CD8-positive, alpha-beta memory T cell (primary cell): Measurements from ENCODE around the gene TNRC18. TPM values are rescaled to one million over a fixed set of nuclear protein-coding genes. Genes with fewer than 3 reads are reported as not detected.
A peak's percentile ranks its signal among the peaks of the same experiment; 100 is the strongest.

Source experiments
- CTCF ChIA-PET: fragments of 350-600 bp; sonication (Branson Sonifier 250); formaldehyde crosslinking; loops from one replicate; lab custom pipeline; 2021; ENCODE audit warnings: antibody characterized with exemption; lab: Charles Lee
- POLR2A ChIA-PET: fragments of 350-600 bp; sonication (Branson Sonifier 250); formaldehyde crosslinking; loops from one replicate; lab custom pipeline; 2021; ENCODE audit warnings: antibody characterized with exemption; lab: Charles Lee
- DNase-seq, 5 donors: peaks; one replicate each; pipeline versions ENCODE4 v3.0.0 to v3.0.0-alpha.2; 2020 to 2022; ENCODE audit warnings: mixed read lengths in 1 of 5
- H3K27ac ChIP-seq: one replicate; pipeline ENCODE4 v1.7.0; 2013; ENCODE audit warnings: low read depth, mild to moderate bottlenecking, low read length, moderate library complexity
- H3K27me3 ChIP-seq: 2 replicates; pipeline ENCODE4 v1.7.0; 2013; ENCODE audit warnings: low read length, mild to moderate bottlenecking; ENCODE audit not compliant: insufficient read depth, poor library complexity, severe bottlenecking
- H3K36me3 ChIP-seq: 2 replicates; pipeline ENCODE4 v1.7.0; 2013; ENCODE audit warnings: mild to moderate bottlenecking, low read length, moderate library complexity; ENCODE audit not compliant: insufficient read depth
- H3K4me1 ChIP-seq: 2 replicates; pipeline ENCODE4 v1.7.0; 2013; ENCODE audit warnings: mild to moderate bottlenecking, low read length, moderate library complexity; ENCODE audit not compliant: insufficient read depth
- H3K4me3 ChIP-seq: 2 replicates; pipeline ENCODE4 v1.7.0; 2013; ENCODE audit warnings: mild to moderate bottlenecking, low read length
- H3K9me3 ChIP-seq: 2 replicates; pipeline ENCODE4 v1.7.0; 2013; ENCODE audit warnings: mild to moderate bottlenecking, low read length
- H3K27ac Mint-ChIP-seq, 8 donors: one replicate each; pipeline ENCODE4 v1.8.0; 2020 to 2021; ENCODE audit warnings: mixed read lengths in 8 of 8, mild to moderate bottlenecking in 6 of 8, inconsistent platforms in 3 of 8, moderate library complexity in 3 of 8
- H3K27me3 Mint-ChIP-seq, 2 donors: one replicate each; pipeline ENCODE4 v1.8.0; 2020 to 2021; ENCODE audit warnings: mixed read lengths in 2 of 2, mild to moderate bottlenecking in 1 of 2, moderate library complexity in 1 of 2
- H3K36me3 Mint-ChIP-seq, 3 donors: one replicate each; pipeline ENCODE4 v1.8.0; 2020 to 2021; ENCODE audit warnings: mixed read lengths in 3 of 3, inconsistent platforms in 1 of 3, mild to moderate bottlenecking in 1 of 3
- H3K4me1 Mint-ChIP-seq, 3 donors: one replicate each; pipeline ENCODE4 v1.8.0; 2020 to 2021; ENCODE audit warnings: mixed read lengths in 3 of 3, inconsistent platforms in 1 of 3, mild to moderate bottlenecking in 1 of 3
- H3K4me3 Mint-ChIP-seq, 7 donors: one replicate each; pipeline ENCODE4 v1.8.0; 2020 to 2021; ENCODE audit warnings: mixed read lengths in 7 of 7, mild to moderate bottlenecking in 6 of 7, moderate library complexity in 4 of 7, inconsistent platforms in 2 of 7
- H3K9me3 Mint-ChIP-seq, 5 donors: one replicate each; pipeline ENCODE4 v1.8.0; 2020 to 2022; ENCODE audit warnings: mixed read lengths in 5 of 5, mild to moderate bottlenecking in 3 of 5, moderate library complexity in 2 of 5, inconsistent platforms in 1 of 5
- polyA plus RNA-seq: library from polyadenylated mRNA; unstranded; fragments of 300-500 nt; fragmentation: Illumina TruSeq; gene quantifications from one replicate; pipeline ENCODE4 v1.2.3, GENCODE V29; 2021
- total RNA-seq, 2 experiments: library from RNA; stranded (reverse); gene quantifications; one replicate each; pipeline ENCODE4 v1.2.3, GENCODE V29; 2021

The TNRC18 gene
- total and polyA plus RNA-seq, 3 experiments from 2014 or later, result 2.1 to 47.4 (median 44.7) TPM

DNA sequence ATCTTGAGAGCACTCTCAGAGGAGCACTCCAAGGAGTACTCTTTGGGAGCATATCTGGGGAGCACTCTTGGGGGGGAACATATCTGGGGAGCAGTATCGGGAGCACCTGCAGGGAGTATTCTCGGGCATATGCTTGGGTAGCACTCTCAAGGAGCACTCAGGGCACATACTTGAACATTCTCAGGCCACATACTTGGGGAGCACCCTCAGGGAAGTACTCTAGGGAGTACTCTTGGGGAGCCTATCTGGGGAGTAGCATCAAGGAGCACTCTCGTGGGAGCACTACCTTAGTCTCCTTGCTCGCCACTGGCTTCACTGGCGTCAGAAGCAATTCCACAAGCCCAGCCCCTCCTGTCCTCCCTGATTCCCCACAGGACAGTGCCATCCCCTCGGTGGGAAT, 31.5 kb upstream of the TNRC18 start:
- H3K27me3 ChIP-seq, result no peaks in the 10 kb centered on the region
- no peak for DNase-seq
- H3K9me3 Mint-ChIP-seq, result peaks cover 0 to 3% (median 0%) of the 10 kb centered on the region in 5 donors
- no peaks in the 10 kb centered on the region for H3K9me3 ChIP-seq
- ChIA-PET CTCF (interaction anchor here (1.6 kb wide), 1 partner anchor 215 kb away, joined by 3 read pairs; no protein-coding TSS in a partner anchor), POLR2A (no interaction called here)
- no peak overlapping the region for H3K4me3 Mint-ChIP-seq
- no peaks in the 10 kb centered on the region for H3K4me1 ChIP-seq
- H3K4me3 ChIP-seq, result no peak overlapping the region
- no peaks in the 10 kb centered on the region for H3K4me1 Mint-ChIP-seq
- H3K36me3 ChIP-seq, result no peaks in the 10 kb centered on the region
- no peak overlapping the region for H3K27ac ChIP-seq
- no peak overlapping the region for H3K27ac Mint-ChIP-seq
- H3K36me3 Mint-ChIP-seq, result peaks cover 0 to 2% (median 0%) of the 10 kb centered on the region in 3 donors
- H3K27me3 Mint-ChIP-seq, result no peaks in the 10 kb centered on the region

DNA sequence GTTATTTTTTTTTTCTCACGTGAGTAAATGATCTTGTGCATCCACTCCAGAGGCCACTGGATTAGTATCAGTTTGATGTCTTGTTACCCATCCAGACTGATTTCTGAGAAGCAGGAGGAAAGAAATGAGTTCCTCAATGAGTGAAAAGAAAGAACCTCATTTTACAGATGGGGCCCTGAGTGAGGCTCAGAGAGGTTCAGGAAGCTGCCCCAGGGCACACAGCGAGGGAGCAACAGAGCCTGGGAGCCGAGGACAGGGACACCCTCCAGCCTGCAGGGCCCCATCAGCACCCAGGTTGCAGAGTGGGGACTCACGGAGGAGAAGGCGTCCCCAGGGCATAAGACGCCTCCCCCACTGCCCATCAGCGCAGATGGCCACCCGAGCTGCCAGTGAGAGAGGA, 30.9 kb upstream of the TNRC18 start:
- no peak overlapping the region for H3K4me3 ChIP-seq
- Mint-ChIP-seq H3K27ac (no peak overlapping the region), H3K4me1 (no peaks in the 10 kb centered on the region), H3K9me3 (peaks cover 0 to 3% (median 0%) of the 10 kb centered on the region in 5 donors), H3K36me3 (peaks cover 0 to 2% (median 0%) of the 10 kb centered on the region in 3 donors), H3K27me3 (no peaks in the 10 kb centered on the region), H3K4me3 (no peak overlapping the region)
- CTCF ChIA-PET, result interaction anchor here (1.0 kb wide), 1 partner anchor 481 kb away, joined by 3 read pairs; no protein-coding TSS in a partner anchor
- no peaks in the 10 kb centered on the region for H3K36me3 ChIP-seq
- H3K27ac ChIP-seq, result no peak overlapping the region
- POLR2A ChIA-PET, result no interaction called here
- DNase-seq, result no peak
- H3K9me3 ChIP-seq, result no peaks in the 10 kb centered on the region
- no peaks in the 10 kb centered on the region for H3K4me1 ChIP-seq
- no peaks in the 10 kb centered on the region for H3K27me3 ChIP-seq

DNA sequence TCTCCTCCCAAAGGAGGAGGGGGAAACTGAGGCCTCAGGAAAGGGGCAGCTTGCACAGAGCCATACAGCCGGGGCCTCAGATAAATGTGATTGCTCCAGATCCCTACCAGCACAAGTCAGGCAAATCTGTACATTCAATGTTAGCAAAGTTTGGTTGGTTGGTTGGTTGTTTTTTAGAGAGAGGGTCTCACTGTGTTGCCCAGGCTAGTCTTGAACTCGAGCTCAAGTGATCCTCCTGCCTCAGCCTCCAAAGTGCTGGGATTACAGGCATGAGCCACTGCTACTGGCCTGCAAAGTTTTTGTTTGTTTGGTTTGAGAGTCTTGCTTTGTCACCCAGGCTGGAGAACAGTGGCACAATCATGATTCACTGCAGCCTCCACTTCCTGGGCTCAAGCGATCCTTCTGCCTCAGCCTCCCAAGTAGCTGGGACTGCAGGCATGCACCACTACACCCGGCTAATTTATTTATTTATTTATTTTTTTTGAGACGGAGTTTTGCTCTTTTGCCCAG, 30.0 kb upstream of the TNRC18 start:
- Mint-ChIP-seq H3K4me1 (no peaks in the 10 kb centered on the region), H3K27ac (no peak overlapping the region), H3K9me3 (peaks cover 0 to 3% (median 0%) of the 10 kb centered on the region in 5 donors), H3K36me3 (no peaks in the 10 kb centered on the region), H3K4me3 (no peak overlapping the region), H3K27me3 (no peaks in the 10 kb centered on the region)
- DNase-seq, result no peak
- Histone ChIP-seq H3K9me3 (no peaks in the 10 kb centered on the region), H3K27me3 (no peaks in the 10 kb centered on the region), H3K4me3 (no peak overlapping the region), H3K27ac (peak overlapping the region; percentile 16), H3K4me1 (no peaks in the 10 kb centered on the region), H3K36me3 (no peaks in the 10 kb centered on the region)
- ChIA-PET POLR2A (no interaction called here), CTCF (interaction anchor here (1.0 kb wide), 1 partner anchor 480 kb away, joined by 3 read pairs; no protein-coding TSS in a partner anchor)

DNA sequence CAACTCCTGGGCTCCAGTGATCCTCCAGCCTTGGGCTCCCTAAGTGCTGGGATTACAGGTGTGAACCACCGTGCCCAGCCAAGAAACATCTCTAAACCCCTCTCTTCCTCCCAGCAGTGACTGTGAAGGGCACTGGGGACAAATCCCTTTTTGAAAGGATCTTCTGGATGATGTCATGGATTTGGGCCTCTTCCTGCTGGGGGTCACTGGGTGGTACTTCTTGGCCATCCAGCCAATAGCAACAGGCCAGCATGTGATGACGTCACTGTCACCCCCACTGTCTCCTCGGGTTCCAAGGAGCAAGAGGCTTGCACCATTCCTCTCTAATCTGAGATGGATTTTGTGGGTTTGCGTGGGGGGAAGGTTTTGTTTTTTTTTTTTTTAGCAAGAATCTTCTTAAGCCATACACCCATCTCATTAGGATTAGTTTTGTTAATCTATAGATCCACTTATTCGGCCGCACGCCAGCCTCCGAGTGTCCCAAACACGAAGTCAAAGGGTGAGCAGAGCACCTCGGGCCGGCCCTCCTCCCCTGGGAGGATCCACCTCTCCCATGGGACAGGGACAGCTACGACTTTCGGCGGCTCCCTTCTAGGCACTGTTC, 29.4 kb upstream of the TNRC18 start:
- ChIA-PET CTCF (interaction anchor here (1.0 kb wide), 1 partner anchor 479 kb away, joined by 3 read pairs; no protein-coding TSS in a partner anchor), POLR2A (no interaction called here)
- no peak overlapping the region for H3K27ac Mint-ChIP-seq

DNA sequence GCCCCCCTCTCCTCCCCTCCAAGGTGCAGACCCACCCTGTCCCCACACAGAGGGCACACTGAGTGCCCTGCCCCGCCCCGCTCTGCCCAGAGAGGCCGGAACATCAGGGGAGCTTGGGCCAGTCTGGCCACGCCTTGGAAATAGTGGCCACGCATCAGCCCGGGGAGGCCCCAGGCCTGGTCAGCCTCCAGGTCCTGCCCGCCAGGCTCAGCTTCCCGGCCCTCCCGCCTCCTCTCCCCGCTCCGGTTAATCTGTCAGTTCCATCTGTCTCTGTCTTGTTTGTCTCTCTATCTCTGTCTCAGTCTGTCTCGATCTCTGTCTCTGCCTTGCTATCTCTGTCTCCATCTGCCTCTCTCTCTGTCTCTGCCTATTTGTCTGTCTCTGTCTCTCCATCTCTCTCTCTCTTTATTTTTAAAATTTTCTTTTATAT, 28.9 kb upstream of the TNRC18 start:
- CTCF ChIA-PET, result interaction anchor here (3.2 to 3.5 kb wide), 2 partner anchors 56 to 212 kb away, joined by 21 to 26 read pairs; no protein-coding TSS in a partner anchor
- Mint-ChIP-seq H3K36me3 (no peaks in the 10 kb centered on the region), H3K4me3 (no peak overlapping the region), H3K27me3 (peaks cover 0 to 2% of the 10 kb centered on the region in 2 donors), H3K4me1 (no peaks in the 10 kb centered on the region), H3K27ac (peak overlapping the region in 1 of 8 donors; percentile 54), H3K9me3 (peaks cover 0 to 3% (median 0%) of the 10 kb centered on the region in 5 donors)
- POLR2A ChIA-PET, result no interaction called here
- DNase-seq, result no peak
- Histone ChIP-seq H3K27ac (no peak overlapping the region), H3K4me1 (no peaks in the 10 kb centered on the region), H3K4me3 (no peak overlapping the region), H3K27me3 (no peaks in the 10 kb centered on the region), H3K9me3 (no peaks in the 10 kb centered on the region), H3K36me3 (no peaks in the 10 kb centered on the region)

More for the DNA sequence above, 29.4 kb upstream of the TNRC18 start:
- Histone ChIP-seq H3K4me1 (no peaks in the 10 kb centered on the region), H3K4me3 (no peak overlapping the region), H3K36me3 (no peaks in the 10 kb centered on the region), H3K9me3 (no peaks in the 10 kb centered on the region), H3K27me3 (no peaks in the 10 kb centered on the region), H3K27ac (peak overlapping the region; percentile 16)
- Mint-ChIP-seq H3K4me1 (no peaks in the 10 kb centered on the region), H3K9me3 (peaks cover 0 to 3% (median 0%) of the 10 kb centered on the region in 5 donors), H3K4me3 (no peak overlapping the region), H3K36me3 (no peaks in the 10 kb centered on the region), H3K27me3 (peaks cover 0 to 2% of the 10 kb centered on the region in 2 donors)
- no peak for DNase-seq

DNA sequence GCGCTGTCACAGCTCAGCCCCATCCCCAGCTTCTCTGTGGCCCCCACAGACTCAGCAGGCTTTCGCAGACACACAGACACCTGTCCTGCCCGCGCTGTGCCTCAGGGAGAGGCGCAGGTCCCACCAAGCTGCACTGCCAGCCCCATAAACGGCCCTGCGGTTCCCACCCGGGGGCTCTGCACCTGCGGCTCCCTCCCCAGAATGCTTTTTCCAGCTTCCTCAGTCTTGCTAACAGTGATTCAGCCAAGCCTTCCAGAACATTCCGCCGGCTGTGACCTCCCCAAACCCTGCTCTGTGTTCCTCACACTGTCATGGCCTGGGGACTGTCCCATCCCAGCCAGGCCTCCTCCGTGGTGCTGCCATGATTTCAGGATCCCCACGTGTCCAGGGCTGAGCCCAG, 27.8 kb upstream of the TNRC18 start:
- H3K27me3 Mint-ChIP-seq, result peaks cover 0 to 2% of the 10 kb centered on the region in 2 donors
- no peak overlapping the region for H3K27ac ChIP-seq
- H3K36me3 Mint-ChIP-seq, result no peaks in the 10 kb centered on the region
- H3K36me3 ChIP-seq, result no peaks in the 10 kb centered on the region
- DNase-seq, result no peak
- peak overlapping the region in 1 of 8 donors; percentile 88 for H3K27ac Mint-ChIP-seq
- ChIA-PET POLR2A (no interaction called here), CTCF (interaction anchor here (0.7 to 3.5 kb wide), 5 partner anchors 55 to 617 kb away, joined by 3 to 26 read pairs (median 12); no protein-coding TSS in a partner anchor)
- peaks cover 0 to 3% (median 0%) of the 10 kb centered on the region in 5 donors for H3K9me3 Mint-ChIP-seq
- H3K27me3 ChIP-seq, result no peaks in the 10 kb centered on the region
- no peaks in the 10 kb centered on the region for H3K4me1 Mint-ChIP-seq
- H3K4me3 Mint-ChIP-seq, result no peak overlapping the region
- H3K9me3 ChIP-seq, result no peaks in the 10 kb centered on the region
- no peak overlapping the region for H3K4me3 ChIP-seq
- no peaks in the 10 kb centered on the region for H3K4me1 ChIP-seq

DNA sequence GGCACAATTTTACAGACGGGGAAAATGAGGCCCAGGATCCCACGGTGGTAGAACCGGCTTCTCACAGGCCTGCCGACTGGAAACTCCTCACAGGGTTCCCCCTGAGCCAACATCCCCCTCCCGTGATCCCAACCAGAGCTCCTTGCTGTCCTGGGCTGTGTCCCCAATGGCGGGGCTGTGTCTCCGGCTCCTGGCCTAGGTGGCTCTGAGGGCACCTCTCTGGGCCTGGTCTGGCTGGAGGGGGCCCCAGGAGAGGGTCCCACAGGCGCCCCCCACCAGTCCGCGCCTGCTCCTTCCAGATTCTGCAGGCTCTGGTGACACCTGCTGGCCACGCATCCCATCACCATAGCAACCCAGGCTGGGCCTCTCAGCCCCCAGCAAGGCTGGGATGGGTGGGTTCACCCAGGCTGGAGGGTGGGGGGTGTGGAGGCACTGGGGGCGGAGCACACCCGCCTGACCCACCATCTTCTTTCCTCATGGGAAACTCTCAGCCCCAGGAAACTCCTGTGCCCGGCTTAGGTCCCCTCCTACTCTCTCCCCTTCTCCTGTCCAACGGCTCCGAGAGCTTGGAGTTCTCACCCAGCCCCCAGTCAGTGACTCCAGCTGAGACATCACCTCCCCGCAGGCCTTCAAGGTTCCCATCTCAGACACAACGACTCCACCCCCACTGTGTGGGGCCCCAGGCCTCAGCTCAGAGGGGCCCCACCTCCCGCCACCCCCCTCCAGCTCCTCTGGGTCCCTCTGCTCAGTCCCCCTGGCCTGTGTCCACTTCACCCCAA, 27.1 kb upstream of the TNRC18 start:
- CTCF ChIA-PET, result interaction anchor here (0.7 to 3.5 kb wide), 7 partner anchors 9 to 617 kb away, joined by 3 to 26 read pairs (median 4); no protein-coding TSS in a partner anchor
- H3K27ac ChIP-seq, result no peak overlapping the region
- peaks cover 0 to 2% of the 10 kb centered on the region in 2 donors for H3K27me3 Mint-ChIP-seq
- H3K9me3 Mint-ChIP-seq, result peaks cover 0 to 2% (median 0%) of the 10 kb centered on the region in 5 donors
- no peaks in the 10 kb centered on the region for H3K9me3 ChIP-seq
- no peaks in the 10 kb centered on the region for H3K4me1 Mint-ChIP-seq
- no peak overlapping the region for H3K4me3 ChIP-seq
- H3K27me3 ChIP-seq, result no peaks in the 10 kb centered on the region
- no peak overlapping the region for H3K4me3 Mint-ChIP-seq
- peak in 3 of 5 donors; percentile 27 to 65 (median 47) for DNase-seq
- no peaks in the 10 kb centered on the region for H3K4me1 ChIP-seq
- POLR2A ChIA-PET, result no interaction called here
- H3K36me3 ChIP-seq, result no peaks in the 10 kb centered on the region
- peak overlapping the region in 1 of 8 donors; percentile 88 for H3K27ac Mint-ChIP-seq
- H3K36me3 Mint-ChIP-seq, result no peaks in the 10 kb centered on the region
